Measurements from ENCODE around the gene THSD7B.
"Not testable (repeated sequence)": the region's sequence is repeated elsewhere in the genome, so short reads cannot be mapped to it uniquely, and the experiment has no call there.

THSD7B gene

GRCh38 chr2:137049518-137049917 lies 284.2 kb downstream of the THSD7B start:
- no peak for DNase-seq (ENCODE audit: low spot score)

- DNase-seq (ENCODE audit: low spot score) = no peak
Measured at GRCh38 chr2:137050949-137051348, 285.6 kb downstream of the THSD7B start.

- no peak for DNase-seq (ENCODE audit: low spot score)
Measured at GRCh38 chr2:137051778-137052398, 286.5 kb downstream of the THSD7B start.

DNA sequence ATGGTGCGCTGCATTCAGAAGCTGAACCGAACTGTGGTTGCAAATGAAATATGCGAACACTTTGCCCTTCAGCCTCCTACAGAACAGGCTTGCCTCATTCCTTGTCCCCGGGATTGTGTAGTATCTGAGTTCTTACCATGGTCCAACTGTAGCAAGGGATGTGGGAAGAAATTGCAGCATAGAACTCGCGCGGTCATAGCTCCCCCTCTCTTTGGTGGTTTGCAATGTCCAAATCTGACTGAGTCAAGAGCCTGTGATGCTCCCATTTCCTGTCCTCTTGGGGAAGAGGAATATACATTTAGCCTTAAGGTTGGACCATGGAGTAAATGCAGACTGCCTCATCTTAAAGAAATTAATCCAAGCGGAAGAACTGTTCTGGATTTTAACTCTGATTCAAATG lies 291.4 kb downstream of the THSD7B start:
- no peak for DNase-seq (ENCODE audit: low spot score)

DNA sequence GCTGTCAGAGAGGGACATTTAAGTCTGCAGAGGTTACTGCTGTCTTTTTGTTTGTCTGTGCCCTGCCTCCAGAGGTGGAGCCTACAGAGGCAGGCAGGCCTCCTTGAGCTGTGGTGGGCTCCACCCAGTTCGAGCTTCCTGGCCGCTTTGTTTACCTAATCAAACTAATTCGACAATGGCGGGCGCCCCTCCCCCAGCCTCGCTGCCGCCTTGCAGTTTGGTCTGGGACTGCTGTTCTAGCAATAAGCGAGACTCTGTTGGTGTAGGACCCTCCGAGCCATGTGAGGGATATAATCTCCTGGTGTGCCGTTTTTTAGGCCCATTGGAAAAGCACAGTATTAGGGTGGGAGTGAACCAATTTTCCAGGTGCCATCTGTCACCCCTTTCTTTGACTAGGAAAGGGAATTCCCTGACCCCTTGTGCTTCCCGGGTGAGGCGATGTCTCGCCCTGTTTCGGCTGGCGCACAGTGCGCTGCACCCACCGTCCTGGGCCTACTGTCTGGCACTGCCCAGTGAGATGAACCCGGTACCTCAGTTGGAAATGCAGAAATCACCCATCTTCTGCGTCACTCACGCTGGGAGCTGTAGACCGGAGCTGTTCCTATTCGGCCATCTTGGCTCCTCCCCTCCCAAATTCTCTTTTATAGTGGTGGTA lies 310.9 kb downstream of the THSD7B start:
- DNase-seq (ENCODE audit: low spot score) = not testable (repeated sequence)

DNA sequence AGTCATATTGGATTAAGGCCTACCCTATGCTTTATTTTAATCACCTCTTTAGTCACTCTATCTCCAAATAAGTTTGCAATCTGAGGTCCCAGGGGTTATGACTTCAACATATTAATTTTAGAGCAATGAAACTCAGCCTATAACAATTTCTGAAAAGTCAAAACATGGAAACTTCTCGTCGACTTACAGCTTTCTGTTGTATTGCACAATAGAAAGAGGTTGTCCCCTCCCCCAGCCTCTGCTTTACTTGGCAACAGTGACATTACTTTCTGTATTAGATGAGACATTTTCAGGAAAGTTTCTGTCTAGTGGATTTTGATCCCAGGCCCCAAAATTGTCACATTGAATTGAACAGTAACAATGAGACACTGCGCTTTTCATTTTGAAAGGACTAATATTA lies 326.4 kb downstream of the THSD7B start:
- DNase-seq (ENCODE audit: low spot score) = no peak

- DNase-seq (ENCODE audit: low spot score) = no peak
Measured at GRCh38 chr2:137093116-137093515, 327.8 kb downstream of the THSD7B start.

- no peak for DNase-seq (ENCODE audit: low spot score)
Measured at GRCh38 chr2:137096187-137096586, 330.8 kb downstream of the THSD7B start.

DNA sequence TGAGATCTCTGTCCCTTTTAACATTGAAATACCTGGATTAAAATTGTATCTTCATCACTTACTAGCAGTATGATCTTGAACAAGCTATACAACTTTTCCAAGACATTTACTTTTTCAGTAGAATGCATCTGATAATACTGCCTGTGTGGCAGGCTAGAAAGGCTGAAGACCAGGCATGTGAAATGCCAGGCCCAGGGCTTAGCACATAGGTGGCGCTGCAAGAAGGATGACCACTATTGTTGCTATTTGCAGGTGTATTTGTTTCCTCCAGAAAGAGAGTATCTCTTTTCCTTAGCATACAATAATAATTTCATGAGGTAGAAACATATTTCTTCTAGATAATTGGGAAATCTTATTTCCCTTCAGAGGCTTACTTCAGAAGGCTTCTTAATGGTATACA lies 331.3 kb downstream of the THSD7B start:
- no peak for DNase-seq (ENCODE audit: low spot score)

DNA sequence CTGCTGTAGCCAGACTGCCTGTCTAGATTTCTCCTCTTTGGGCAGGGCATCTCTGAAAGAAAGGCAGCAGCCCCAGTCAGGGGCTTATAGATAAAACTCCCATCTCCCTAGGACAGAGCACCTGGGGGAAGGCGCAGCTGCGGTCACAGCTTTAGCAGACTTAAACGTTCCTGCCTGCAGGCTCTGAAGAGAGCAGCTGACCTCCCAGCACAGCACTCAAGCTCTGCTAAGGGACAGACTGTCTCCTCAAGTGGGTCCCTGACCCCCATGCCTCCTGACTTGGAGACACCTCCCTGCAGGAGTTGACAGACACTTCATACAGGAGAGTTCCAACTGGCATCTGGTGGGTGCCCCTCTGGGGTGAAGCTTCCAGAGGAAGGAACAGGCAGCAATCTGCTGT lies 336.5 kb downstream of the THSD7B start:
- not testable (repeated sequence) for DNase-seq (ENCODE audit: low spot score)

GRCh38 chr2:137107904-137108303 lies 342.6 kb downstream of the THSD7B start:
- DNase-seq (ENCODE audit: low spot score) = no peak

DNA sequence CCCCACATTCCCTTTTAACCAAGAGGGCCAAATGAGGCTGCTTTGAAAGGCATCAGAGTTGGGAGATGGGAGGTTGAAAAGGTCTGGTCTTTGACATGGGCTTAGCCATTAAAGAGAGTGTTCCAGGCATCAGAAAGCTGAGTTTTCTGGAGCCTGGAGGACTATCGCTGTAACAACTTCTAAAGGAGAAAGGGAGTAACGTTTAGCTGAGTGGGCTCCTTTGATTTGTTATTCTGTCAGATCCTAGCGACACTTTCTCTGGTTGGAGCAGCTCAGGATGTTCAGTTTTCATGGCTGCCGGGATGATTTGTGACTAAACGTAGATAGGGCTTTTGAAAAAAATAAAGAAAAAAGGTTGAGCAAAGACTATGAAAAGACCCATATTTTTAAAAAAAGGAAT lies 346.6 kb downstream of the THSD7B start:
- DNase-seq (ENCODE audit: low spot score) = no peak

- DNase-seq (ENCODE audit: low spot score) = no peak
Measured at GRCh38 chr2:137115081-137115794, 349.9 kb downstream of the THSD7B start.

DNA sequence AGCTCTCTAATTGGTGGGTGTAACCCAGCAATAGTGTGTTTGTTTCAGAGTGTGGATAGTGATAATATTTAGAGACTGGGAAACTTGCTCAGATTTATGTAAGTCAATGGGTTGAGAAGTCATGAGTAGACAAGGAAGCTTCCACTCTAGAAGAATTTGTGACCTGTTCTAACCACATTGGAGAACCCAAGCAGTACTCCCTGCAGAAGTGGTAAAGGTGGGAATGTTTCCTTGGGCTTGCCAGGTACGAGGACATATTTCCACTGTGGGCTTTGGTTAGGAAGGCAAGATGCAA lies 350.4 kb downstream of the THSD7B start:
- no peak for DNase-seq (ENCODE audit: low spot score)

DNA sequence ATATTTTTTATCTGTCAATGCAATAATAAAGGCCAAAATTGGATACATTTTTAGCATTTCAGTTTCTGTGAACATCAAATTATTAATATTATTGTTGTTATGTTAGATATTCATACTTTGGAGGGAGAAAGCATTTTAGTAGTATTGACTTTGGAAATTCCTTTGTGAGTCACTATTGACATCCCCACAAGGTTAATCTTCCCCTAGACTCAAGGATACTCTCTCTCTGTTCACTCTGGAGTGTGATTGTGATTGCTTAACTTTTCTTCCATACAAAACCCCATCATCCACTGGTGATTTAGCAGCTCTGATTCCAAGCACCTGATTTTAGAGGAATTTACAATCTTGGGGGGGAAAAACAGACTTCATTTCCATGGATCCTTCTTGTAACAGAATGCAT lies 352.0 kb downstream of the THSD7B start:
- no peak for DNase-seq (ENCODE audit: low spot score)

DNA sequence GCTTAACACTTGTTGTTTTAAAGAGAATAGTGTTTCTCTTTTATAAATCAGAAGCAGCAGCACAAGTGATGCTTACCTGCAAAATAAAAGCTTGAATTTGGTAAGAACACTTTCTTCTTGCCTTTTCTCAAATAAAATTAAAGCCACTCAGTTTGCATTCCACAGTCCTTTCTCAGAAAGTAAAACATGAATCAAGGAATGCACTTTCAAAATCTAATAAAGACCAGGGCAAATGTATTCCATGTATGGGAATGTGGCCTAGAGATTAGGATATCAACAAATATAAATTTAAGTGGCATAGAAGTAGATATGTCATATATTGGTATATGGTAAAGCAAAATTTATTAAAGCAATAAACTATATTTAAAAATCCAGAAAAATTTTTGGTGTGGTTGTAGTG lies 352.8 kb downstream of the THSD7B start:
- DNase-seq (ENCODE audit: low spot score) = no peak

GRCh38 chr2:137123226-137123625 lies 357.9 kb downstream of the THSD7B start:
- no peak for DNase-seq (ENCODE audit: low spot score)

GRCh38 chr2:137133225-137133624 lies 367.9 kb downstream of the THSD7B start:
- DNase-seq (ENCODE audit: low spot score) = no peak

GRCh38 chr2:137138263-137138662 lies 372.9 kb downstream of the THSD7B start:
- DNase-seq (ENCODE audit: low spot score) = no peak

DNA sequence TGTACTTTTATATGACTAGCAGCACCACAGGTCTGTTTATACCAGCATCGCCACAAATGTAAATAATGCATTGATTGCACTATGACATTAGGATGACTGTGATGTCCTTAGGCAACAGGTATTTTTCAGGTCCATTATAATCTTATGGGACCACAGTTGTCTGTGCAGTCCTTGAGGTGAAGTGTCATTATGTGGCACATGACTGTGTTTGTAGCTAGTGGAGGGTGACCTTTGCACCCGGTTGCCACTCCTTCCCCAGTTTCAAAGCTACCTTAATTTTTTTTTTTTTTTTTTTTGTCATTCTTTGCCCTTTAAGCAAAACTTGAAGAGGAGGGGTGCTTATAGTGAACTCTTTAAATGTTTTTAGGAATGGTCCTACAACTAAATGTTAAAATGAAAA lies 386.4 kb downstream of the THSD7B start:
- DNase-seq (ENCODE audit: low spot score) = no peak

DNA sequence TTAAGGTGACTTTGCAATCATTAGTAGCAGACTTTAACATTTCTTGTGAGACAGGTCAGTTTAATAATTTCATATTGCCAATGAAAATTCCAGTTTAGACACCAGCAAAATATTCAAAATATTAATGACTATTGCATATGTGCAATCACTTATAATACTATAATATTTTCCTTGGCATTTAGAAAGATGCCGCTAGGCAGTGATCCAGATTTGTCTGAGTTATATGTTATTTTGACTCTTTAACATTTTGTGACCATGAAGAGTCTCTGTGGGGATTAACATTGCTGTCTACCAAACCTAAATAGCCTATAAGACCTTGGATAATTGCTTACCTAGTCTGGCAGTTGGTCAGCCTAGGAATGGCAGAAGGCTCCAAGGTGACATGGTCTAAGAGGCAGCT lies 389.6 kb downstream of the THSD7B start:
- DNase-seq (ENCODE audit: low spot score) = no peak

- no peak for DNase-seq (ENCODE audit: low spot score)
Measured at GRCh38 chr2:137155356-137156104, 390.2 kb downstream of the THSD7B start.

Measured in CD4-positive, alpha-beta T cell treated with Interleukin-15 for 4 hours (primary cell).